Large intestine (tissue), 3 donors: ENCODE measurements around the gene INPP5D. TPM values are rescaled to one million over a fixed set of nuclear protein-coding genes. Genes with fewer than 3 reads are reported as not detected.
"Not testable (repeated sequence)": the region's sequence is repeated elsewhere in the genome, so short reads cannot be mapped to it uniquely, and the experiment has no call there.

Source experiments
- DNase-seq, 2 donors: peaks; one replicate each; pipeline versions ENCODE4 v3.0.0 to v3.0.0-alpha.2; 2013
- H3K27ac ChIP-seq: one replicate; pipeline ENCODE4 v1.5.1; 2013; ENCODE audit warnings: low read length
- H3K27me3 ChIP-seq: 2 replicates; pipeline ENCODE4 v1.6.1; 2013; ENCODE audit warnings: low read length; ENCODE audit not compliant: control insufficient read depth, insufficient read depth
- H3K36me3 ChIP-seq: 2 replicates; pipeline ENCODE4 v1.6.1; 2013; ENCODE audit warnings: low read length; ENCODE audit not compliant: control insufficient read depth, insufficient read depth
- H3K4me1 ChIP-seq: one replicate; pipeline ENCODE4 v1.6.1; 2013; ENCODE audit warnings: low read length; ENCODE audit not compliant: control insufficient read depth, insufficient read depth
- H3K4me3 ChIP-seq: one replicate; pipeline ENCODE4 v1.5.1; 2013; ENCODE audit warnings: low read length
- H3K9me3 ChIP-seq: one replicate; pipeline ENCODE4 v1.6.1; 2013; ENCODE audit warnings: mild to moderate bottlenecking, low read depth, low read length, moderate library complexity; ENCODE audit not compliant: control insufficient read depth
- WGBS: methylation state at CpG from one replicate; pipeline ENCODE4 v1.1.5; 2013; ENCODE audit warnings: low lambda C conversion rate; ENCODE audit not compliant: insufficient coverage; 5-methylcytosine and 5-hydroxymethylcytosine counted together
- polyA plus RNA-seq: library from polyadenylated mRNA; unstranded; fragments of 120-200 nt; gene quantifications from one replicate; pipeline ENCODE4 v1.2.1, GENCODE V29; 2013

The INPP5D gene
- polyA plus RNA-seq, 1 donor = 12.6 TPM

- Histone ChIP-seq H3K27me3 (peaks cover 7% of the 10 kb centered on the region), H3K9me3 (no peaks in the 10 kb centered on the region), H3K4me1 (no peaks in the 10 kb centered on the region), H3K27ac (no peak overlapping the region), H3K36me3 (no peaks in the 10 kb centered on the region), H3K4me3 (no peak overlapping the region)
- no CpG with 5 or more reads among the region's 4 CpGs for WGBS
- no peak for DNase-seq
Measured at GRCh38 chr2:233093721-233094120, 33.6 kb downstream of the INPP5D start.

DNA sequence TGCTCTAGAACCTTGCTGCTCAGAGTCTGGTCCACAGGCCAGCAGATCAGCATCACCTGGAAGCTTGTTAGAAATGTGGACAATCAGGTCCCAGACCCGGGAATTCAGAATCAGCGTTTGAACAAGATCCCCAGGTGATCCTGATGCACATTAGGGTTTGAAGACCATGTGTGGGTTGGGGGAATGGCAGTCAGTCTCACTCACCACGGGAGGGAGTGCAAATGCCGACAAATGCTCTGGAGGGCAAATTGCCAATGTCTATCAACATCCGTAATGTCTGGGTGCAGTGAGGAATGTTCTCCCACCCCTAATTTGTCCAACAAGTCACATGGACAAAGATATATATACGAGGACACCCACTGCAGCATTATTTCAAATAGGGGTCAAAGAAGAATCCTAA lies 34.5 kb downstream of the INPP5D start:
- WGBS = no CpG with 5 or more reads among the region's 6 CpGs

DNA sequence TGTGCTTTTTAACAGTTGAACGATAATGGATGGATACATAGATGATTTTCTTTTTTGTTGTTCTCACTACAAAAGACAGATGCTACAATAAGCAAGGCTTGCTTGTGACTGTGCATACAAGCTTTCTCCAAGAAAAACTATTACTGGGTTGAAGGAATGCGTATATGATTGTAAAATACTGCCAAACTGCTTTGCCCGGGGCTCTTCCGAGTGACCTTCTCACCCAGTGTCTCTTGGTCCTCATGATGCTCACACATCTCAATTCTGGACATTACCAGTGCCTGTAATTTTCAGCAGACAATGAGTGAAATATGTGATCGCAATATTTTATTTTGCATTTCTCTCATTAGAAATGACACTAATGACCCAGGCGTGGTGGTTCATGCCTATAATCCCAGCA lies 35.9 kb downstream of the INPP5D start:
- Histone ChIP-seq H3K36me3 (no peaks in the 10 kb centered on the region), H3K9me3 (no peaks in the 10 kb centered on the region), H3K27me3 (peaks cover 7% of the 10 kb centered on the region), H3K4me1 (no peaks in the 10 kb centered on the region), H3K4me3 (no peak overlapping the region), H3K27ac (no peak overlapping the region)
- no CpG with 5 or more reads among the region's 6 CpGs for WGBS
- no peak for DNase-seq

More for the DNA sequence above, 34.5 kb downstream of the INPP5D start:
- Histone ChIP-seq H3K27me3 (peaks cover 7% of the 10 kb centered on the region), H3K4me3 (no peak overlapping the region), H3K9me3 (no peaks in the 10 kb centered on the region), H3K36me3 (no peaks in the 10 kb centered on the region), H3K27ac (no peak overlapping the region), H3K4me1 (no peaks in the 10 kb centered on the region)
- no peak for DNase-seq

DNA sequence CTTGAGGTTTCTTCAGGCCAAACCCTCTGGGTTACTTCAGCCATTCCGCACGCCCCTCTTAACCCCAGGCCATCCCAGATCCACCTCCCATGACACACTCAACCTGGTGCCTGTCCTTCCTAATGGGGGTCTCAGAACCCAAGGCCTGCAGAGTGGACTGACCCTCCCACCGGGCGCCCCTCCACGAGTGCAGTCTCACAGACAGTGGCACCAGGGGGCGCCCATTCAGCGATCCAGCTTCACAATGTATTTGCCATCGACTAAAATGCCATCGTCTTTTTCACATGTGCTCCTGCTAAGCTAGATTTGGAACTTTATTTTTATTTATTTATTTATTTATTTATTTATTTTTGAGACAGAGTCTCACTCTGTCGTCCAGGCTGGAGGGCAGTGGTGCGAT lies 38.5 kb downstream of the INPP5D start:
- DNase-seq = no peak
- no peaks in the 10 kb centered on the region for H3K4me1 ChIP-seq
- no peak overlapping the region for H3K4me3 ChIP-seq
- H3K9me3 ChIP-seq = no peaks in the 10 kb centered on the region
- no CpG with 5 or more reads among the region's 11 CpGs for WGBS
- peaks cover 3% of the 10 kb centered on the region for H3K27me3 ChIP-seq
- no peak overlapping the region for H3K27ac ChIP-seq
- H3K36me3 ChIP-seq = no peaks in the 10 kb centered on the region

DNA sequence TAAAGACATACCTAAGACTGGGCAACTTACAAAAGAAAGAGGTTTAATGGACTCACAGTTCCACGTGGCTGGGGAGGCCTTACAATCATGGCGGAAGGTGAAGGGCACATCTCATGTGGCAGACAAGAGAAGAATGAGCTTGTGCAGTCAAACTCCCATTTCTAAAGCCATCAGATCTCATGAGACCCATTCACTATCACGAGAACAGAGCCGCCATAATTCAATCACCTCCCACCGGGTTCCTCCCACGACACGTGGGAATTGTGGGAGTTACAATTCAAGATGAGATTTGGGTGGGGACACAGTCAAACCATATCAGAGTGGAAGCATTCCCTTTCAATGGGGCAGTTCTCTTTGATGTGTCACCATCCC lies 39.7 kb downstream of the INPP5D start:
- not testable (repeated sequence) for H3K4me1 ChIP-seq, H3K27ac ChIP-seq, H3K4me3 ChIP-seq, H3K9me3 ChIP-seq, DNase-seq, H3K27me3 ChIP-seq, H3K36me3 ChIP-seq
- no CpG with 5 or more reads among the region's 7 CpGs for WGBS

DNA sequence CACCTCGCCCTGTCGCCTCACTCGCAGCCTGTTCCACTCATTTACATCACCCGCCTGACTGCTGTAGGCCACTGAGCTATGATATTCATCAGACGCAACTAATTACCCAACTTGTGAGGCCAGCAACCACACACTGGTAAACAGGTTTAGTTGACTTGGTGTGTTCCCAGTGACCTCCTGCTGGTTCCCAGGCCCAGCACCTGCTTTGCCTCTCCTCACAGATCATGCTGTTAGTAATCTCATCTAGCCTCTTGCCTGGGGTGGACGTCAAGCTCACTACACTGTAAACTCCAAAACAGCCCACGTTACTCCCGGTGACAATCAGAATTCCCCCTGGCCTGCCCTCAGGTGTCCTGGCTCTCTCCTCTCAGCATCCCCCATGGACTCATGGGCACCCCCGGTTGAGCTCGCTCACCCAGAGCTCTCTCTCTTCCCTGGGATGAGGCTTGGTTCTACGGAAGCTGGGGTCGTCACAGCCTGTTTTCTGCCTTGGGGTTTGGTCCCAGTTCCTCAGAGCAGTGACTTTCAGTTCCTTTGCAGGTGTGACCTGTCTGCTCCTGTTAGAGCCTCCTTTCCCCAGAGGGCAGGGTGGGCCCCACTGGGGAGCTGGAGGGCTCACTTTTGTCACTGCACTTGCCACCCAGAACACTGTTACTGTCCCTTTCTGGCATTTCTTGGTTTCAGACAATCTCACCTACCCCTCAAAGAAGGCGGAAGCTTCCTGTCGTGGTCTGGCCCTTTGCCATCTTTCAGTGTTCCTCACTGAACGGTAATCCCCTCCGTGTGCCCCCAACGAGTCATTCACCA lies 40.3 kb downstream of the INPP5D start:
- Histone ChIP-seq H3K4me1 (no peaks in the 10 kb centered on the region), H3K27me3 (no peaks in the 10 kb centered on the region), H3K36me3 (no peaks in the 10 kb centered on the region), H3K27ac (no peak overlapping the region), H3K9me3 (no peaks in the 10 kb centered on the region), H3K4me3 (no peak overlapping the region)
- WGBS = 100% methylated on average over 1 of the region's 17 CpGs
- DNase-seq = no peak

DNA sequence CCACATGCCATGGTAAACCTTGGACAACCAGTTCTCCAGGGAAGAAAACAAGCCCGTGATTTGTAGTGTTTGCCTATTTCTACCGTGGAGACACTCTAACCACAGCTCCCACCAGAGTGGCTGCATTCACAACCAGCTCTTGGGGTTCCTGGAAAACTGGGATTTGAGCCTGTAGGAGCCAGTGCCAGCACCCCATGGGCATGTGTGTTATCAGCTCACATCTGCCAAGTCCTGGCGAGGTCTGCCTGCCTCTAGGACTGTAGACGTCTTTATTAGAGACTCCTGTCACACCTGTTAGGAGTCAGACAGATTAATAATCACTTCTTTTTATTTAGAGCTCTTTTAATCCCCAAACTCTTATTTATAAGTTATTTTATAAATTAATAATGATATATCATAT lies 41.0 kb downstream of the INPP5D start:
- DNase-seq = no peak
- H3K36me3 ChIP-seq = no peaks in the 10 kb centered on the region
- H3K27me3 ChIP-seq = no peaks in the 10 kb centered on the region
- H3K9me3 ChIP-seq = no peaks in the 10 kb centered on the region
- no peak overlapping the region for H3K4me3 ChIP-seq
- no peak overlapping the region for H3K27ac ChIP-seq
- WGBS = no CpG with 5 or more reads among the region's 4 CpGs
- no peaks in the 10 kb centered on the region for H3K4me1 ChIP-seq

DNA sequence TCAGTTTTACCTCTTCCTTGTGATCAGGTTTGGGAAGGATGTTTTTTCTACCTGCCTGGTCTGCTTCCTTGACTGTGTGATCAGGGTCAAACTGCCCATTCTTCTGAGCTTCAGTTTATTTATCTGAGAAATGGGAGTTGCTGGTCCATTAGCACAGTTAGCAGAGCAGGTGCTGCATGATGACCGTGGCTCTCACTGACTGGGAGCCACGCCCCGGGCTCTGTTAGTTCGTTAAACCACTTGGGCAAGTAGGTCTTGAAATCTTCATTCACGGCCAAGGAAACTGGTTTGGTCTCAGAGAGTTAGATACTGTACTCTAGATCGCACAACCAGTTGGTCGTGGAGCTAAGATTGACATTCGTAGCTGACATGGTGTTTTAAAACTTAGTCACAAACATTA lies 41.7 kb downstream of the INPP5D start:
- no CpG with 5 or more reads among the region's 8 CpGs for WGBS
- DNase-seq = no peak
- H3K4me3 ChIP-seq = no peak overlapping the region

DNA sequence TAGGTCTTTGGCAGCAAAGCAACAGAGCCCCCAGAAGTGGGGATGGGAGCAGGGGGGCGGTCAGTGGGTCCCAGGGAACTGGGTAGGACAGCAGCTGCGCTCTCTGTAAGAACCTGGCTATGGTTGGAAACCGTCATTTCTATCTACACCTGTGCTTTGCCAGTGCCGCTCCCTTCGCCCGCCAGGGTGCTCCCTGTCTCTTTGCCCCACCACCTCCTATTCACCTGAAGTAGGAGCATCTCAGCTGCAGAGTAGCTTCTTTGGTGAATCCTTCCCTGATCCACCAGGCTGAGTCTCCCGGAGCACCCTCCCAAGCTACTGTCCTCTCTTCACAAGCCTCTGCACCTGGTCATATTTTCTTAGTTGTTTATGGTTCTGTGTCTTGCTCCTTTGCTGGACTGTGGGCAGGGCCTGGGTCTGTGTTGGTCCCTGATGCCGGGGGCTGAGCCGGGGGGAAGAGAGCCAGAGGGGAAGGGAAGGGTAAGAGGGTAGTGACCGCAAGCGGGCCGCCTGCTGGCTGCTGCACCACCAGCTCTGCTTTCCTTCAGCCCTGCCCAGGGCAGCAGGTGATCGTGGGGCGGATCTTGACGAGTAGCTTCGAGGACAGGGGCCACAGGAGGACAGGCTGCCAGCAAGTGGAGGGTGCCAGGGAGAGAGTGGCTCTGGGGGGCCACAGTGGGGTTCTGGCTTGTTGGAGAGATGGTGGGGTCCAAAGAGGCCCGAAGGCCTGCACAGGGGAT lies 45.2 kb downstream of the INPP5D start:
- Histone ChIP-seq H3K27ac (no peak overlapping the region), H3K9me3 (no peaks in the 10 kb centered on the region), H3K27me3 (peaks cover 4% of the 10 kb centered on the region), H3K4me3 (no peak overlapping the region), H3K4me1 (no peaks in the 10 kb centered on the region), H3K36me3 (no peaks in the 10 kb centered on the region)
- no peak for DNase-seq
- WGBS = no CpG with 5 or more reads among the region's 17 CpGs

More for the DNA sequence above, 41.7 kb downstream of the INPP5D start:
- H3K27me3 ChIP-seq = no peaks in the 10 kb centered on the region
- no peaks in the 10 kb centered on the region for H3K36me3 ChIP-seq
- no peak overlapping the region for H3K27ac ChIP-seq
- H3K4me1 ChIP-seq = no peaks in the 10 kb centered on the region
- no peaks in the 10 kb centered on the region for H3K9me3 ChIP-seq

DNA sequence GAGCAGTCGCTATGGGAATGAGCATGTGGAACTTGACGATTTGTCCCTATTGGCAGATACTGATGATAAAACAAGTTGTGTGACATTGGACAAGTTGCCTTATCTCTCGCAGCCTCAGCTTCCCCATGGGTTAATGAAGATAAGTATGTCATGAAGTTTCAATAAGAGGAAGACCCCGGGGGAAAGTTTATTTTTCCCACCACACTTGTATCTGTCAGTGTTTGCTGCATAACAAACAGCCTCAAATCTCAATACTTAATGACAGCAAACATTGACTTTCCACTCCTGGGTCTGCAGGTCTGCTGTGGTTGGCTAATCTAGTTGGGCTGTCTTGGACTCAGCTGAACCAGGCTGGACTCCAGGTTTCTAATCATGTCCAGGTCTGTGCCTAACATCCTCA lies 45.8 kb downstream of the INPP5D start:
- H3K36me3 ChIP-seq = no peaks in the 10 kb centered on the region
- no peaks in the 10 kb centered on the region for H3K9me3 ChIP-seq
- no peak overlapping the region for H3K27ac ChIP-seq
- no peaks in the 10 kb centered on the region for H3K4me1 ChIP-seq
- DNase-seq = no peak
- H3K4me3 ChIP-seq = no peak overlapping the region
- WGBS = no CpG with 5 or more reads among the region's 4 CpGs
- H3K27me3 ChIP-seq = peaks cover 4% of the 10 kb centered on the region
